Transverse colon (tissue), 3 donors: ENCODE results near the gene ORC1.

Experiments
- EP300 ChIP-seq: sonication (generic); formaldehyde crosslinking; IDR thresholded peaks from one replicate; pipeline ENCODE4 v1.6.1; 2017; ENCODE audit warnings: antibody characterized with exemption, low read depth
- POLR2A ChIP-seq: fragments of 450-650 bp; IDR thresholded peaks from one replicate; pipeline ENCODE4 v1.6.1; 2016; ENCODE audit warnings: antibody characterized with exemption, mild to moderate bottlenecking, moderate library complexity
- TF ChIP-seq, protein P1 (sequence below), 5 experiments: fragments of 200-600 bp in 3 of 5; fragments of 450-650 bp in 2 of 5; sonication (generic) in 3 of 5; IDR thresholded peaks; 1 replicate in 2 of 5; 2 replicates in 3 of 5; pipeline ENCODE4 v1.5.1; 2016 to 2017; ENCODE audit warnings: antibody characterized with exemption in 5 of 5, inconsistent platforms in 3 of 5, mild to moderate bottlenecking in 2 of 5, moderate library complexity in 1 of 5

DNA sequence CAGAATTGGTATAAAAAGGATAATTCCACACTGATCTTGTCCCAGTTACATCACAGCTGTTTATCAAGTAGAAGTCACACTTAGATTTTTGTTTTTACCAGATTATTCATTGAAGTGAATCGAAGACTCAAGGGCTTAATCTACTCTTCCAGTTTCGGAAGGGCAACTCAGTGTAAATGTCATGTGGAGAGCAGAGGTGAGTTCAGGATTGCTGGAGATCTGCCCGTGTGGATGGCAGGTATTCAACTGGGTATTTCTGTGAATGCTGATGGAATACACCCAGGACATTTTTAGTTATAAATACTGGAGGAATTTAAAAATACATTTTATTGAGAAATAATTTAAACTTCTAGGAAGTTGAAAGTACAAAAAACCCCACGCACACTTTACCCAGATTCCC lies 57.6 kb downstream of the ORC1 start:
- TF ChIP-seq, protein P1, sequence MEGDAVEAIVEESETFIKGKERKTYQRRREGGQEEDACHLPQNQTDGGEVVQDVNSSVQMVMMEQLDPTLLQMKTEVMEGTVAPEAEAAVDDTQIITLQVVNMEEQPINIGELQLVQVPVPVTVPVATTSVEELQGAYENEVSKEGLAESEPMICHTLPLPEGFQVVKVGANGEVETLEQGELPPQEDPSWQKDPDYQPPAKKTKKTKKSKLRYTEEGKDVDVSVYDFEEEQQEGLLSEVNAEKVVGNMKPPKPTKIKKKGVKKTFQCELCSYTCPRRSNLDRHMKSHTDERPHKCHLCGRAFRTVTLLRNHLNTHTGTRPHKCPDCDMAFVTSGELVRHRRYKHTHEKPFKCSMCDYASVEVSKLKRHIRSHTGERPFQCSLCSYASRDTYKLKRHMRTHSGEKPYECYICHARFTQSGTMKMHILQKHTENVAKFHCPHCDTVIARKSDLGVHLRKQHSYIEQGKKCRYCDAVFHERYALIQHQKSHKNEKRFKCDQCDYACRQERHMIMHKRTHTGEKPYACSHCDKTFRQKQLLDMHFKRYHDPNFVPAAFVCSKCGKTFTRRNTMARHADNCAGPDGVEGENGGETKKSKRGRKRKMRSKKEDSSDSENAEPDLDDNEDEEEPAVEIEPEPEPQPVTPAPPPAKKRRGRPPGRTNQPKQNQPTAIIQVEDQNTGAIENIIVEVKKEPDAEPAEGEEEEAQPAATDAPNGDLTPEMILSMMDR (IDR thresholded peaks at IDR 0.05), result no peak
- TF ChIP-seq POLR2A (no peak), EP300 (no peak)
